Erythroblast (primary cell): Measurements from ENCODE around the gene JAKMIP3.

ENCODE experiments used
- DNase-seq, 2 experiments: peaks; one replicate each; lab custom pipeline; 2025; lab: John Stamatoyannopoulos, UW
- GATA1 ChIP-seq: IDR thresholded peaks from 2 replicates; pipeline ENCODE4 v1.6.1; 2011; ENCODE audit warnings: low read depth, mild to moderate bottlenecking, control low read depth, low read length, moderate library complexity
- POLR2A ChIP-seq: IDR thresholded peaks from 2 replicates; pipeline ENCODE4 v1.6.1; 2011; ENCODE audit warnings: mild to moderate bottlenecking, low read length

The JAKMIP3 gene

DNA sequence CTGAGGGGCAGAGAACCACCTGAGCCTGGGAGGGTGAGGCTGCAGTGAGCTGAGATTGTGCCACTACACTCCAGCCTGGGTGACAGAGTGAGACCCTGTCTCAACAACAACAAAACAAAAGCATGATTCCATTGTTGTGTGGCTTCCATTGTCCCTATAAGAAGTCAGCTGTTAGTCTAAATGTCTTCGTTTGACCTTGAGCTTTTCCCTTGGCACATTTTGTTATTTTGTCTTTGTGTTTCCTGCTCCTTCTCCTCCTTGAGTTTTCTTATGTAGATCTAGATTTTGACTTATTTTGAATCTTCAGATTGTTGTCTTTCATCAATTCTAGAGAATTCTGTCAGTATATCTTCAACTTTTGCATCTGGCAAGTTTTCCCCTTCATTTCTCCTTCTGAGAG is 13.6 kb upstream of the JAKMIP3 start:
- TF ChIP-seq GATA1 (no peak), POLR2A (no peak)
- no peak for DNase-seq

DNA sequence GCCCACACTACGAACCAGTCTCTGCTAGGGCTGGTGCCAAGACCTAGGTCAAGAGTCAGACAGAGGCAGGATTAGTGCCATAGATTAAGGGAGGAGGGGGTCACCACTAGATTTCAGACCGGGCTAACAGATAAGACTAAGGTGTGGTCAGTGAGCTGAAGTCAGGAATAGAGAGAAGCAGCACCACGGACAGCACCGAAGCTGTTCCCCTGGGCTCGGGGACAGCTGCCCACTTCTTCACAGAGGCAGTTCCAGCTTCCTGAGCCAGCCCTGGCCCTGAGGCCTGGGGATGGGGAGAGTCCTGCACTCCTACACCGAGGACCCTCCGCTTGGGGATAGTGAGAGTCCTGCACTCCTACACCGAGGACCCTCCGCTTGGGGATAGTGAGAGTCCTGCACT is 11.2 kb upstream of the JAKMIP3 start:
- TF ChIP-seq POLR2A, result no peak
- TF ChIP-seq GATA1, result no peak
- DNase-seq, result no peak

DNA sequence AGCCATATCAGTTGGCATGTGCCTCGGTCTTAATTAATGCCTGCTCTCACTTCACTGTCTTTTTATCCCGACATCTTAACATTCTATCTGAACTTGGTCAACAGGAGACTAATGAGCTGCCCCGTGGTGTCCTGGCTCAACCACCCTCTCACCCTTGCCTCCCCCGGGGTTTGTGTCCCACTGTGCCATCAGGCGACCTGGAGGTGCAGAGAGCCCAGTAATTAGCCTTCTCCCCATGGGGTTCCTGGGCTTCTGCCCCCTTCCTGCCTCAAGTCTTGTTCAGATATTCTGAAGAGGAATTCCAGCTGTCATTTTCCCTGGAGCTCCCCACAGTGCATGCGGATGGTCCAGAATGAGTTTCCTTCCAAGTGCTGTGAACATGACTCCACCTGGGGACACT is 10.1 kb upstream of the JAKMIP3 start:
- TF ChIP-seq POLR2A (no peak), GATA1 (no peak)
- no peak for DNase-seq

DNA sequence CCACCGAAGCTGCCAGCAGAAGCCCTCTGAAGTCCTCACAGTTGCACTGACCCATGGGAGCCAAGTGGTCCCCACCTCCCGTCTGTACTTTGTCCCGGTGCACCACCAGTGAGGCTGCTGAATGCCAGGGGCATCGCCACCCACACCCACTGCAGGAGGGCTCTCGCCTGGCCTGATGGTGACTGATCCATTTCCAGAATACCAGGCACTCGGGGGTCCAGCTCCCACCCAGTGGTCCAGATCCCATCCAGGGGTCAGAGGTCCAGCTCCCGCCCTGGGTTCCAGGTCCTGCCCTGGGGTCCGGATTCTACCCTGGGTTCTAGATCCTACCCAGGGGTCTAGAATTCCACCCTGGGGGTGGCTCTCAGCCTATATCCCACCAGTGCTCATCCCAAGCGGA is 9.1 kb upstream of the JAKMIP3 start:
- TF ChIP-seq GATA1 (no peak), POLR2A (no peak)

DNA sequence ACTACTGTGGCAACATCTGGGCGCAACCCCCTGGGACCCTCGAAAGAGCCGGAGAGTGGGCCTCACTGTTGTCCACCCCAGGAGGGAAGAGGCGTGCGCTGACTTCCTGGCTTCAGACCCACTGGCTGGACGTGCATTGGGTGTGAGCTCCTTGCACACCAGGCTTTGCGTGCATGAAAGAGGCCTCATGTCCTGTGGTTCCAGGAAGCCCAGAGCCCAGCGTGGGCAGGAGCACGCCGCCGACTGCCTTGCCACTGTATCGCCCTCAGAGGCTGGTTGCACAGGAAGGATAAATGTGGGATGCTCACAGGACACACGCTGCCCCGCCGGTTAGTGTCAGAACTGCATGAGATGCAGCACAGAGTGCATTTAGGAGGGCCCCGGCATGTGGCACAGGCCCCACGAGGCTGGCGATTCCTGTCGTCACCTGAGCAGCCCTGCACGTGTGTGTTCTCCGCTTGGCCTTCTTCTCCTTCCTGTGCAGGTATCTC is 8.5 kb upstream of the JAKMIP3 start:
- no peak for TF ChIP-seq GATA1
- no peak for TF ChIP-seq POLR2A

More for the DNA sequence above, 9.1 kb upstream of the JAKMIP3 start:
- no peak for DNase-seq

DNA sequence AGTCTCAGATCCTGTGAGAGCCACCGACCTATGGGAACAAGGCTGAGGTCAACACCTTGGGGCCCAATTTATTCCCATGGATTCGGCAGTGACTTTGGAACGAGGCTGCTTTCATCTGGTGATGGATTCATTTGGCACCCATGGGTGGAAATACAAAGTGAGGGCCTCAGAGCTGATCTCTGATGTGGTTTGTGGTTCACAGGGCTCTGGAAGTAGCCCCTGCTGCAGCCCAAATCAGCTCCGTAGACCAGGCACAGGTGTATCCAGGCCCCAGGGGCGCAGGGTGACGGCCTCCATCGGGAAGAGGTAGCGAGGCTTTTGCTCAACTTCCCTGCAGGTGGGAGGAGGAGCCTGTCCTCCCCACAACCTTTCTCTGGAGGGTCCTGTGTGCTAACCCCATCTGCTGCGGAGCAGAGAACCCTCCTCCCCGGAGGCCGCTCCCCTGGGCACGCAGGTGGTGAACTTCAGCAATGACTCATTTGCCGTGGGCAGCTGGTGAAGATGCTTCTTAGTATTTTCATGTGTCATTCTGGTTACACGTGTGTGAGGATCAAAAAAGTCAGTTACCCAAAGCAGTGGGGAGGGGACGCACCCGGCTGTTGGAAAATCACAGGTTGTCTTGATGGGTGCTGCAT is 7.5 kb upstream of the JAKMIP3 start:
- TF ChIP-seq POLR2A (no peak), GATA1 (no peak)
- DNase-seq, result no peak

More for the DNA sequence above, 8.5 kb upstream of the JAKMIP3 start:
- no peak for DNase-seq

DNA sequence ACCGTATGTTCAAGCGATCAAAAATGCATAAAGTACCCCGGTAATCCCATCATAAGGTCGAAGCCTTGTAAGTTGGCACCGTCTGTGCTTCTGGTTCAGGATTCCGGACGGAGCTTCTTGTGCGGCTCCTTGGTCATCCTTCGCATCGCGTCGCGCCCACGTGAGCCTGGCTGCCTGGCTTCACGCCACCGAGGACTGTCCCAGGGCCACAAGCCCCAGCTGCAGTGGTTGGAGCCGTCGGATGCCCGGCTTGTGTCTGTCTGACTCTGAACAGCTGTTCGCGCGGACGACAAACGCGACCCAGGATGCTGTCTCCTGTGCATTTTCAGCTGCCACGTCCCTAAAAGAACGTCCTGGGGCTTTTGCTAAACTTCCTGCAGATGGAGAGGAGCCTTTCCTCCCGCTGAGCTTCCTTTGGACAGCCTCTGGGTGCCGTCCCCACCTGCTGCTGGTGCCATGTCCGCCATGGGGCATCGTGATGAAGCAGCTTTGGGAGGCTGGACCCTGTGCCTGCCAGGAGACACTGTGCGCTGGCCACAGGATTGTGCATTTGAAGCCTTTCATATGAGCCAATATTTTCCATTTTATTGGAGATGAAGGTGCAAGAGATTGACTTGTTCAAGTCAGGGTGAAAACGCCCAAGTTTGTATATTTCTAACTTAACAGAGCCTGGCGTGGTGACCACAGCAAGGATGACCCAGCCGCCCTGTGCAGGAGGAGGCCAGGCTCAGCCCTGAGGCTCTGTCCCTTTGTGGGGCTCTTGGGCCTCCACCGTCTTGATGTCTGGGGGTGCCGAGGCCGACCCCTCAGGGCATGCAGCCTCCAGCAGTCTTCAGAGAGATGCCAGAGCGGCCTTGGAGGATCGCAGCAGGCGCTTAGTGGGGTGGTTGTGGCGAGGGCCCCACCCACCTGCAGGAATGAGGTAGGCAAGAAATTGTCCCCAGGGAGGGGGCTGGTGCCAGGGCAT is 6.7 kb upstream of the JAKMIP3 start:
- TF ChIP-seq GATA1, result no peak
- TF ChIP-seq POLR2A, result no peak
- DNase-seq, result no peak

DNA sequence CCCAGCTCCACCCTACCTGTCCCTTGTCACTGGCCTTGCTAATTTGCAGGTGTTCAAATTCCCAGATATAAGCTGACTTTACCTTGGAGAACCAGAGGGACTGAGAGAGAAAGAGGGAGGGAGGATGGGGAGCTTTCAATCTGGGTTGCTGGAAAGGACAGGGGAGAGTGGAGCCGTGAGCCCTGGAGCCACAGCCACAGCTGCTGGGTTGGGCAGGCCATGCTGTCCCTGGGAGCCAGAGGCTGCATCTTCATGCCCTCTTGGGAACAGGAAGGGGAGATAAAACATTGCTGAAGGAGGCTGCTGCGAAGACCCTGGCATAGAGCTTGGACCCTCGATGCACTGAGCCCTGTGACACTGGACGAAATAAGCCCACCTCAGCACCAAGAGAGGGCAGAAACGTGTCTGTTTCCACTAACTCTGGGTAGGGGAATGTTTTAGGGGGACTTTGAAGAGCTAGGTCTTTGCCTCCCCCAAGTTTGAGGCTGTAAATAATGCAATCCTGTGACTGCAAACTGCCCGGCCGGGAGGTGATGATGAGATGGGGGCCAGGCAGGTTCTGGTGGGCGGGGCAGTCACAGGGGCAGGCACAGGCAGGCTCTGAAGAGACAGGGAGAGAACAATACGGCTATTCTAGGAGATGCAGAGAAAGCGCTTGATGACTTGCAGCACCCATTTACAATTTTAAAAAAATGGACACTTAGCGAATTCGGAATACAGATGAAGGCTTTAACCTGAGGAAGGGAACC is 5.8 kb upstream of the JAKMIP3 start:
- TF ChIP-seq GATA1 (no peak), POLR2A (no peak)

DNA sequence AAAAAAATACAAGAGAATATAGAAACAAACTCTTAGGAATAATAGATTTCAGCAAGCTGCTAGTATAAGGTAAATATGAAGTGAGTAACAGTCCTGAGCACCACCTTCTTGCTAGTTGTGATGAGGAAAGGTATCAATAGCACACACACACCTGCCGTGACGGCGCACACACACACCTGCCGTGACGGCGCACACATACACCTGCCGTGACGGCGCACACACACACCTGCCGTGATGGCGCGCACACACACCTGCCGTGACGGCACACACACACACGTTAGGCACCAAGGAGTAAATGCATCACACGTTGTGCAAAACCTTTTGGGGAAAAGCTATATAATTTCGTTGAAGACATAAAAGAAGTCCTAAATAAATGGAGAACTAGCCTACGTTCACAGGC is 4.7 kb upstream of the JAKMIP3 start:
- TF ChIP-seq POLR2A (no peak), GATA1 (no peak)
- no peak for DNase-seq

More for the DNA sequence above, 5.8 kb upstream of the JAKMIP3 start:
- no peak for DNase-seq

DNA sequence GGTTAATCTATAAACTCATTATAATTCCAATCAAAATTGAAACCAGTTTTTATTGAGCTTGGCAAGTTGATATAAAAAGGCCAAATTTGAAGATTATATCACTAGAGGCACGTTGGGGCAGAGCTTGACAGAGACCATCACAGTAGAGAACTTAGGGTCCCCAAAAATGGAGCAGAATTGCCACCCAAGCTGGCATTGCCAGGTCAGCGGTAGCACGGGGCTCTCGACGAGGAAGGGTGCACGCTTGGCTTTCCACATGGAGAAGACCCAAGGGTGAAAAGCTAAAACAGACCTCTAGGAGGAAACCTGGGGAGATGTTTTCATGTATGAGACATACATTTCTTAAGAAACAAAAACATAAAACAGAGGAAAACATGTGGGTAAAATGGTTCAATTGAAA is 4.3 kb upstream of the JAKMIP3 start:
- no peak for TF ChIP-seq GATA1
- TF ChIP-seq POLR2A, result no peak
- no peak for DNase-seq

DNA sequence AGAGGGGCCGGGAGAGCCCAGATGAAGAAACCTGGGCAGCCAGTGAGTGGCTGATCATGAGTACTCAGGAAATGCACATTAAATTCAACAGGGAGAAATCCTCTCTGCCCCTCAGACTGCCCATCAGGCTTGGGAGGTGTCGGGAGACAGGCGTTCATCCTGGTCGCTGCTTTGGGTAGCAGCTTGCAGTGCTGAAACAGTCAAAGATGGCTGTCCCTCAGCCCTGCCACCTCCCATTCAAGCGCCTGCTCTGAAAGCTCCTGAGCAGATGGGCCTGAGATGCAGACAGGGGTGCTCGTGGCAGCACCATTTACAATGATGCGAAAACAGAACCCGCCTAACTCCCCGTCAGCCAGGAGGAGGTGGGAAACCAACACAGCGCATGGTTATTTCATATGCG is 3.6 kb upstream of the JAKMIP3 start:
- TF ChIP-seq GATA1 (no peak), POLR2A (no peak)
- DNase-seq, result no peak

DNA sequence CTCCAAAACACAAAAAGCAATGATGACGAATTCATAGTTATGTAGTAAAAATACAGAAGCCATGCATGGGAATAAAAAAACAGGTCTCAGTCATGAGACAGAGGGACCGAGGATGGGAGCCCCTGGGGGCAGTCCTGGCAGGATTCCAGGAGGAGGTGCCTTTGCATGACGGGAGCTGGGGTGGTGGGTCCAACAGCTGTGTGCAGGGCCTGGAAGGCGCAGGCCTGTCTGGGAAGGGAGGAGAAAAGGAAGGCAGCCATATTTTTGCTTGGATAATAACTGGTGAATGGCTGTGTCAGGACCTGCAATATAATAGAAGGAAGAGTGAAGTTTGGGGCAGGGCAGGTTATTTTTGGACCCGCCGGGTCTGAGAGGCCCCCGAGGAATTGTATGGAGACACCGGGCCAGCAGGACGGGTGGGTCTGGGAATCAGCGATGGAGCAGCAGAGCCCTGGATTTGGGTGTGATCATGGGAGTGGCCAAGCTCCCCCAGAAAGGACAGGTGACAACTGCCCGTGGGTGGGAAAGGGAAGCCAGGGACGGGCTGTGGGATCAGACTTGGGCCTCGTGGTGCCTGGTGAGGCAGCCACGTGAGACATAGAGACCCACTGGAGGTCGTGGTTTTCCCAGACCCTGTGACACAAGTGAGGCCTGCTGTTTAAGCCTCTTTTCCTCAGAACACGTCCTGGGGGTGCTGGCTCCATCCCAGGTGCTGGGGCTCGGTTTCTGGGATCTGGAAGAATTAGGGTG is 2.9 kb upstream of the JAKMIP3 start:
- no peak for DNase-seq
- no peak for TF ChIP-seq POLR2A
- no peak for TF ChIP-seq GATA1

DNA sequence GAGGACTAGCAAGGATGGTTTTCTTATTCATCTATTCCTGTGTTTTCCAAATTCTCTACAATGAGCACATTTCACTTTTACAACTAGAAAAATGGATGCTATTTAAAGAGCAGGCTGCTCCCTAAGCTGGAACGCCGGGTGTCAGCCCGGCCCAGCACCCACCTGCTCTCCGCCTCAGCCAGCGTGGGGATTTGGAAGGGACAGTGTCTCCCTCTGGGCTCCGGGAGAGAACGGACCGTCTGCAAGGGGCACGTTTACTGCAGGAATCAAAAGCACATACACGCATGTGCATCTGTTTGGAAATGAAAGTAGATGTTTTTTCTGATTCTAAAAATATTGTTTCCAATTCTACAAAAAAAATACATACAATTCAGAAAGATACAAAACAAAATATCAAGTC is 2.3 kb upstream of the JAKMIP3 start:
- no peak for TF ChIP-seq POLR2A
- no peak for TF ChIP-seq GATA1
- no peak for DNase-seq
